Endothelial cell of umbilical vein (primary cell): ENCODE data around the gene PLEKHA4. TPM values are rescaled to one million over a fixed set of nuclear protein-coding genes. Genes with fewer than 3 reads are reported as not detected.

Experiments used
- BruUV-seq: library from RNA; stranded (reverse); fragments of 400-500 nt; replicated peaks from 2 replicates; lab custom pipeline; 2021; lab: Mats Ljungman, UMichigan
- CTCF ChIA-PET: fragments of 300-600, 350-600 bp; sonication (Branson Sonifier 250); formaldehyde crosslinking; loops from one replicate; lab custom pipeline; 2021; ENCODE audit warnings: antibody characterized with exemption, inconsistent platforms; lab: Charles Lee
- POLR2A ChIA-PET: fragments of 300-600, 350-600 bp; sonication (Branson Sonifier 250); formaldehyde crosslinking; loops from one replicate; lab custom pipeline; 2021; ENCODE audit warnings: antibody characterized with exemption, inconsistent platforms; lab: Charles Lee
- DNase-seq: peaks from one replicate; pipeline ENCODE4 v3.0.0-alpha.2; 2011; ENCODE audit warnings: low read depth, low spot score
- FAIRE-seq: peaks from 2 replicates; lab custom pipeline; 2011; peaks lifted over from hg19 to GRCh38; lab: Jason Lieb, UNC
- H2AFZ ChIP-seq: 2 replicates; pipeline ENCODE4 v1.6.0; 2012; ENCODE audit warnings: low read depth, low read length, control low read depth, inconsistent platforms
- H3K27ac ChIP-seq: 2 replicates; pipeline ENCODE4 v1.5.1; 2011; ENCODE audit warnings: low read depth, mild to moderate bottlenecking, control low read depth, low read length, moderate library complexity; ENCODE audit not compliant: insufficient read depth
- H3K27me3 ChIP-seq, 2 experiments: 2 replicates each; pipeline versions ENCODE4 v1.6.0 to v1.6.1; 2011; ENCODE audit warnings: low read length in 2 of 2, mixed read lengths in 1 of 2; ENCODE audit not compliant: control insufficient read depth in 2 of 2, insufficient read depth in 2 of 2
- H3K36me3 ChIP-seq, 2 experiments: 2 replicates in 1 of 2; 3 replicates in 1 of 2; pipeline ENCODE4 v1.5.1; 2011; ENCODE audit warnings: low read length in 2 of 2, mild to moderate bottlenecking in 1 of 2, moderate library complexity in 1 of 2; ENCODE audit not compliant: control insufficient read depth in 2 of 2, insufficient read depth in 2 of 2; ENCODE audit errors: extremely low read depth in 1 of 2
- H3K4me1 ChIP-seq: 3 replicates; pipeline ENCODE4 v1.5.1; 2011; ENCODE audit warnings: mild to moderate bottlenecking, low read length; ENCODE audit not compliant: control insufficient read depth, insufficient read depth; ENCODE audit errors: extremely low read depth
- H3K4me2 ChIP-seq: 2 replicates; pipeline ENCODE4 v1.6.1; 2011; ENCODE audit warnings: low read length, control low read depth, mixed read lengths; ENCODE audit not compliant: insufficient read depth
- H3K4me3 ChIP-seq, 3 experiments: fragments of 200-600 bp in 1 of 3; sonication (generic), shearing (Covaris generic) in 1 of 3; replicated peaks in 1 of 3; 2 replicates each; pipeline ENCODE4 v1.5.1; 2011 to 2016; ENCODE audit warnings: control low read depth in 3 of 3, low read length in 3 of 3, mild to moderate bottlenecking in 2 of 3, inconsistent platforms in 1 of 3, low read depth in 1 of 3, moderate library complexity in 1 of 3; ENCODE audit not compliant: insufficient read depth in 1 of 3
- H3K79me2 ChIP-seq: 2 replicates; pipeline ENCODE4 v1.6.0; 2012; ENCODE audit warnings: low read length, inconsistent platforms; ENCODE audit not compliant: control insufficient read depth, insufficient read depth
- H3K9ac ChIP-seq: replicated peaks from 2 replicates; pipeline ENCODE3; 2011; ENCODE audit warnings: low read length, control low read depth; ENCODE audit not compliant: insufficient read depth; ENCODE audit errors: extremely low read depth
- H3K9me1 ChIP-seq: replicated peaks from 3 replicates; pipeline ENCODE4 v1.6.0; 2011; ENCODE audit warnings: mild to moderate bottlenecking, low read length; ENCODE audit not compliant: control insufficient read depth, insufficient read depth; ENCODE audit errors: extremely low read depth
- H3K9me3 ChIP-seq: replicated peaks from 2 replicates; pipeline ENCODE4 v1.5.1; 2012; ENCODE audit warnings: low read length, inconsistent platforms; ENCODE audit not compliant: control insufficient read depth, insufficient read depth
- H4K20me1 ChIP-seq: replicated peaks from 2 replicates; pipeline ENCODE3; 2011; ENCODE audit warnings: mild to moderate bottlenecking, low read length; ENCODE audit not compliant: control insufficient read depth, insufficient read depth; ENCODE audit errors: extremely low read depth
- CTCF ChIP-seq, 2 donors: IDR thresholded peaks; 1 replicate in 1 of 2; 2 replicates in 1 of 2; pipeline ENCODE4 v1.5.1; 2011; ENCODE audit warnings: low read length in 2 of 2, mild to moderate bottlenecking in 2 of 2, moderate library complexity in 2 of 2, control low read depth in 1 of 2, inconsistent platforms in 1 of 2, low read depth in 1 of 2; ENCODE audit not compliant: insufficient read depth in 1 of 2; ENCODE audit errors: extremely low read depth in 1 of 2
- EZH2 ChIP-seq: IDR thresholded peaks from 2 replicates; pipeline ENCODE4 v1.6.1; 2012; ENCODE audit warnings: borderline replicate concordance, low read depth, mild to moderate bottlenecking, moderate library complexity, low read length, inconsistent platforms; ENCODE audit not compliant: severe bottlenecking
- FOS ChIP-seq: IDR thresholded peaks from 2 replicates; pipeline ENCODE4 v1.6.1; 2011; ENCODE audit warnings: mild to moderate bottlenecking, low read length, moderate library complexity, borderline replicate concordance; ENCODE audit not compliant: insufficient read depth
- GATA2 ChIP-seq: IDR thresholded peaks from 2 replicates; pipeline ENCODE4 v1.7.0; 2011; ENCODE audit warnings: low read depth, mild to moderate bottlenecking, moderate library complexity, mixed read lengths, low read length; ENCODE audit not compliant: insufficient read length, insufficient read depth
- JUN ChIP-seq: IDR thresholded peaks from 2 replicates; pipeline ENCODE4 v1.6.1; 2011; ENCODE audit warnings: borderline replicate concordance, low read depth; ENCODE audit not compliant: insufficient read length, insufficient read depth
- MYC ChIP-seq: IDR thresholded peaks from one replicate; pipeline ENCODE4 v1.6.1; 2011; ENCODE audit warnings: mild to moderate bottlenecking, low read depth, low read length
- POLR2A ChIP-seq: IDR thresholded peaks from 2 replicates; pipeline ENCODE4 v1.6.1; 2012; ENCODE audit warnings: low read depth, mild to moderate bottlenecking, control low read depth, low read length
- POLR2AphosphoS5 ChIP-seq: IDR thresholded peaks from 2 replicates; pipeline ENCODE4 v1.6.1; 2012; ENCODE audit warnings: low read depth, mild to moderate bottlenecking, control low read depth, low read length, moderate library complexity; ENCODE audit not compliant: insufficient read depth
- dilution Hi-C: fragments of 300-500 bp; cut with MboI; formaldehyde crosslinking; loops from one replicate; pipeline ENCODE4 v1.15.0; 2019; ENCODE audit warnings: low sequenced_read_pairs; ENCODE audit not compliant: extremely low pct_ligation_motif_present
- intact Hi-C: fragments of 100-400 bp; cut with micrococcal nuclease; formaldehyde crosslinking; loops from one replicate; pipeline ENCODE4 v1.10.0; 2022
- polyA plus RNA-seq, 4 experiments: library from polyadenylated mRNA; depleted of rRNA in 3 of 4; stranded (reverse) in 3 of 4; unstranded in 1 of 4; fragments of >200 nt; gene quantifications; 2 replicates each; pipeline versions ENCODE4 v1.2.1 to v1.2.3, GENCODE V29; 2011 to 2012; ENCODE audit warnings: missing spikeins in 1 of 4
- total RNA-seq: library from RNA; stranded (reverse); gene quantifications from 2 replicates; pipeline ENCODE4 v1.2.3, GENCODE V29; 2021
- TF ChIP-seq, protein P1 (sequence below): IDR thresholded peaks from 2 replicates; pipeline ENCODE4 v1.6.1; 2011; ENCODE audit not compliant: insufficient read depth, insufficient read length

PLEKHA4 gene
- total and polyA plus RNA-seq, 2 donors (not counting 3 experiments of a cell fraction or from before 2014, with no cell fraction given) = 4.5 to 10.1 TPM

DNA sequence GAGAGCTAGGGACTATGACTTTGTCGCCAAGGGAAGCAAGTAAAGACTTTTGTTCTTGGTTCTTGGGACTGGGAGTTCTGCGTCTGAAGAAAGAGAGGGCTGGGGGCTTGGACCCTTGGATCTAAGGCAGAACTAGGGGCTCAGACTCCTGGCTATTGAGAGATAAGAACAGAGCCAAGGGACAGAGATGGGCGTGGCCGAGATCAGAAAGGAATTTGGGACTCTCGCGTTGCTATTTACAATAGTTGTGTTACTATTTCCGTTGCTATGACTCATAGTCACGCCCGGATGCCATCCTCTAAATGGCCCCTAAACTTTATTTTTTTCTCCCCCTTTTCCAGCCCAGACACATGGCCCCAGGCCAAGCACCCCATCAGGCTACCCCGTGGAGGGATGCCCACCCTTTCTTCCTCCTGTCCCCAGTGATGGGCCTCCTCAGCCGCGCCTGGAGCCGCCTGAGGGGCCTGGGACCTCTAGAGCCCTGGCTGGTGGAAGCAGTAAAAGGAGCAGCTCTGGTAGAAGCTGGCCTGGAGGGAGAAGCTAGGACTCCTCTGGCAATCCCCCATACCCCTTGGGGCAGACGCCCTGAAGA, 4.6 kb upstream of the PLEKHA4 start:
- ChIA-PET CTCF (interaction anchor here (1.1 to 6.0 kb wide), 6 partner anchors 27 to 120 kb away, joined by 3 to 45 read pairs (median 9); partner anchors contain the start of genes GYS1, NUCB1 and RUVBL2), POLR2A (interaction anchor here (0.6 to 2.3 kb wide), 7 partner anchors 28 to 120 kb away, joined by 4 to 13 read pairs (median 7); partner anchors contain the start of genes GYS1, HSD17B14, NUCB1 and RUVBL2)
- peak overlapping the region; percentile 94 for H3K4me2 ChIP-seq
- peak overlapping the region; percentile 93 to 100 (median 100) for H3K4me3 ChIP-seq
- peaks cover 40% of the 10 kb centered on the region for H3K79me2 ChIP-seq
- DNase-seq (peak; percentile 96), FAIRE-seq (peak; percentile 93)
- H3K9me1 ChIP-seq = no peaks in the 10 kb centered on the region
- dilution Hi-C loops (no loop called here), intact Hi-C loops (loop anchor here (1.0 to 2.0 kb wide), 5 partner anchors 28 to 120 kb away; partner anchors contain the start of genes BCAT2, FTL, GYS1 and NUCB1)
- peak overlapping the region; percentile 100 for H3K9ac ChIP-seq
- H3K36me3 ChIP-seq = peaks cover 15 to 20% of the 10 kb centered on the region in 2 experiments
- BruUV-seq = no TSS peak
- H3K27ac ChIP-seq = peak overlapping the region; percentile 100
- TF ChIP-seq, protein P1, sequence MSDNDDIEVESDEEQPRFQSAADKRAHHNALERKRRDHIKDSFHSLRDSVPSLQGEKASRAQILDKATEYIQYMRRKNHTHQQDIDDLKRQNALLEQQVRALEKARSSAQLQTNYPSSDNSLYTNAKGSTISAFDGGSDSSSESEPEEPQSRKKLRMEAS = no peak
- TF ChIP-seq CTCF (IDR thresholded peaks at IDR 0.05; ENCODE audit: extremely low read depth in 1 of 2, insufficient read depth in 1 of 2, low read depth in 1 of 2, low read length in 2 of 2) = no peak
- TF ChIP-seq POLR2A = peak; percentile 62
- peak; percentile 89 for TF ChIP-seq POLR2AphosphoS5
- TF ChIP-seq EZH2 = no peak
- peak; percentile 59 for TF ChIP-seq GATA2
- TF ChIP-seq FOS = peak; percentile 92
- no peak for TF ChIP-seq MYC
- TF ChIP-seq JUN = peak; percentile 98
- no peaks in the 10 kb centered on the region for H3K9me3 ChIP-seq
- peaks cover 25% of the 10 kb centered on the region for H3K4me1 ChIP-seq
- H3K27me3 ChIP-seq = no peaks in the 10 kb centered on the region
- no peak overlapping the region for H2AFZ ChIP-seq
- H4K20me1 ChIP-seq = no peaks in the 10 kb centered on the region
